CD4-positive, CD25-positive, alpha-beta regulatory T cell (primary cell): ENCODE data around the gene MED10. TPM values are rescaled to one million over a fixed set of nuclear protein-coding genes. Genes with fewer than 3 reads are reported as not detected.
A peak's percentile ranks its signal among the peaks of the same experiment; 100 is the strongest.

Source experiments
- ATAC-seq, 2 donors: fragments of 150-1000 bp; cut with Tn5 transposase; one replicate each; pipeline ENCODE4 v1.10.0; 2021; ENCODE audit warnings: low read depth in 2 of 2, moderate number of reproducible peaks in 2 of 2, moderate library complexity in 1 of 2
- DNase-seq, 3 donors: peaks; one replicate each; pipeline versions ENCODE4 v3.0.0 to v3.0.0-alpha.2; 2012 to 2022; ENCODE audit warnings: mixed read lengths in 1 of 3
- H3K27ac ChIP-seq: one replicate; pipeline ENCODE4 v1.7.0; 2013; ENCODE audit warnings: mild to moderate bottlenecking, low read length; ENCODE audit not compliant: insufficient read depth, poor library complexity, severe bottlenecking
- H3K27me3 ChIP-seq: one replicate; pipeline ENCODE4 v1.7.0; 2013; ENCODE audit warnings: low read length; ENCODE audit not compliant: control insufficient read depth, insufficient read depth
- H3K36me3 ChIP-seq: one replicate; pipeline ENCODE4 v1.7.0; 2013; ENCODE audit warnings: mild to moderate bottlenecking, low read length, moderate library complexity; ENCODE audit not compliant: control insufficient read depth, insufficient read depth
- H3K4me1 ChIP-seq: 2 replicates; pipeline ENCODE4 v1.7.0; 2013; ENCODE audit warnings: mild to moderate bottlenecking, low read length; ENCODE audit not compliant: insufficient read depth, control insufficient read depth, poor library complexity, severe bottlenecking
- H3K4me3 ChIP-seq: one replicate; pipeline ENCODE4 v1.7.0; 2013; ENCODE audit warnings: low read depth, mild to moderate bottlenecking, low read length, moderate library complexity
- H3K9me3 ChIP-seq, 2 experiments: 1 replicate in 1 of 2; 2 replicates in 1 of 2; pipeline ENCODE4 v1.7.0; 2013; ENCODE audit warnings: low read length in 2 of 2, mild to moderate bottlenecking in 1 of 2, moderate library complexity in 1 of 2; ENCODE audit not compliant: control insufficient read depth in 2 of 2
- H3K27ac Mint-ChIP-seq, 3 donors: one replicate each; pipeline ENCODE4 v1.8.0; 2020 to 2022; ENCODE audit warnings: mild to moderate bottlenecking in 3 of 3, mixed read lengths in 3 of 3, moderate library complexity in 2 of 3
- H3K27me3 Mint-ChIP-seq: one replicate; pipeline ENCODE4 v1.8.0; 2022; ENCODE audit warnings: mild to moderate bottlenecking, mixed read lengths
- H3K36me3 Mint-ChIP-seq: one replicate; pipeline ENCODE4 v1.8.0; 2020; ENCODE audit warnings: mixed read lengths
- H3K4me1 Mint-ChIP-seq, 4 donors: one replicate each; pipeline ENCODE4 v1.8.0; 2020 to 2022; ENCODE audit warnings: mixed read lengths in 4 of 4, mild to moderate bottlenecking in 1 of 4
- H3K4me3 Mint-ChIP-seq, 4 donors: one replicate each; pipeline ENCODE4 v1.8.0; 2020 to 2022; ENCODE audit warnings: mild to moderate bottlenecking in 4 of 4, mixed read lengths in 4 of 4, moderate library complexity in 3 of 4
- H3K9me3 Mint-ChIP-seq, 7 donors: one replicate each; pipeline ENCODE4 v1.8.0; 2020 to 2022; ENCODE audit warnings: mixed read lengths in 7 of 7, mild to moderate bottlenecking in 3 of 7, moderate library complexity in 2 of 7
- polyA plus RNA-seq, 4 donors: library from polyadenylated mRNA; unstranded; fragments of 300-500 nt; fragmentation: Illumina TruSeq; gene quantifications; one replicate each; pipeline ENCODE4 v1.2.3, GENCODE V29; 2021
- total RNA-seq: library from RNA; stranded (reverse); gene quantifications from one replicate; pipeline ENCODE4 v1.2.3, GENCODE V29; 2022

Gene MED10
- total and polyA plus RNA-seq, 5 donors from 2014 or later, result 66.8 to 126 (median 101) TPM

GRCh38 chr5:6350277-6351090 lies 27.9 kb downstream of the MED10 start:
- no peaks in the 10 kb centered on the region for H3K27me3 Mint-ChIP-seq
- DNase-seq, result no peak

DNA sequence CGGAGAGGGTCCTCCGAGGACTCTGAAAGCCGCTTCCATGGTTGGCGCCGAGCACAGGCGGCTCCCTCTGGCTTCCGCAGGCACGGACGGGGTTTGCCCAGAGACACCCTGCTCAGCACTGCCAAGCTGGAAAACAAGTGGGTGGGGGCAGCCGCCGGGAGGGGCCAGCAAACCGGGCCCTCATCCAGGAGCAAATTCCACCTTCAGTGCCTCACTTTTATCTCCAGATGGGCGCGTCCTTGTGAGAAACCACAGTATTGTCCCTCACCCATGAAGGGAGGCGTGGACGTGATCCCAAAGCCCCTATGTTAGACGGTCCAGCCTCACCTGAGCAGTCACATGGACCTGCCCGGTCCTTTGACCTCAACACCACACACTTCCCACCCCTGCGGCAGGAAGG lies 29.0 kb downstream of the MED10 start:
- H3K27ac ChIP-seq, result no peak overlapping the region
- H3K36me3 ChIP-seq, result no peaks in the 10 kb centered on the region
- peaks cover 0 to 4% (median 0%) of the 10 kb centered on the region in 7 donors for H3K9me3 Mint-ChIP-seq
- H3K27ac Mint-ChIP-seq, result no peak overlapping the region
- H3K4me1 Mint-ChIP-seq, result peaks cover 0 to 2% (median 0%) of the 10 kb centered on the region in 4 donors
- DNase-seq (no peak), ATAC-seq (no peak)
- H3K36me3 Mint-ChIP-seq, result peaks cover 12% of the 10 kb centered on the region
- no peak overlapping the region for H3K4me3 ChIP-seq
- H3K4me1 ChIP-seq, result no peaks in the 10 kb centered on the region
- no peaks in the 10 kb centered on the region for H3K27me3 ChIP-seq
- no peaks in the 10 kb centered on the region for H3K9me3 ChIP-seq
- peak overlapping the region in 1 of 4 donors; percentile 57 for H3K4me3 Mint-ChIP-seq
- H3K27me3 Mint-ChIP-seq, result no peaks in the 10 kb centered on the region

More at GRCh38 chr5:6350277-6351090, 27.9 kb downstream of the MED10 start:
- Histone ChIP-seq H3K27me3 (no peaks in the 10 kb centered on the region), H3K9me3 (no peaks in the 10 kb centered on the region), H3K36me3 (no peaks in the 10 kb centered on the region), H3K4me3 (no peak overlapping the region), H3K4me1 (no peaks in the 10 kb centered on the region), H3K27ac (no peak overlapping the region)
- Mint-ChIP-seq H3K27ac (no peak overlapping the region), H3K4me3 (no peak overlapping the region), H3K36me3 (peaks cover 13% of the 10 kb centered on the region), H3K4me1 (peaks cover 0 to 2% (median 1%) of the 10 kb centered on the region in 4 donors), H3K9me3 (peaks cover 0 to 2% (median 0%) of the 10 kb centered on the region in 7 donors)
- no peak for ATAC-seq

GRCh38 chr5:6348476-6349000 lies 29.8 kb downstream of the MED10 start:
- Histone ChIP-seq H3K4me1 (no peaks in the 10 kb centered on the region), H3K36me3 (no peaks in the 10 kb centered on the region), H3K27ac (no peak overlapping the region), H3K27me3 (no peaks in the 10 kb centered on the region), H3K4me3 (no peak overlapping the region), H3K9me3 (no peaks in the 10 kb centered on the region)
- ATAC-seq, result no peak
- no peak overlapping the region for H3K4me3 Mint-ChIP-seq
- H3K9me3 Mint-ChIP-seq, result peaks cover 0 to 2% (median 0%) of the 10 kb centered on the region in 7 donors
- H3K4me1 Mint-ChIP-seq, result no peaks in the 10 kb centered on the region
- H3K36me3 Mint-ChIP-seq, result peaks cover 8% of the 10 kb centered on the region
- DNase-seq, result no peak
- no peak overlapping the region for H3K27ac Mint-ChIP-seq
- no peaks in the 10 kb centered on the region for H3K27me3 Mint-ChIP-seq

DNA sequence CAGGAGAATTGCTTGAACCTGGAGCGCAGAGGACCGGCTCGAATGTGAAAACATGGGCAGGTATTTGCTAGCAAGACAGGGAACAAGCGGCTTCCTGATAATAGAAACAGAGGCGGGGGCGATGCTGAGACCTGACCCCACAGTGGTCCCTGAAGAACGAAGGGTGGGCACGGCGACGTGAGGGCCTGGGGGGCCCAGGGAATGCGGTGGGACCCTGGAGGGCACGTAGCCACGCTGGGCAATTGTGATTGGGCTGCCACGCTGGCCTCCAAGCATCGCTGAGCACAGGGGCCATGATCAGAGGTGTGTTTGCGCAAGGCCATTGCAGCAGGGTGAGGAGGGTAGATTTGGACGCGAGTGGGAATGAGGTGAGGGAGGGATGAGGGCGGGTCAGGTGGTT lies 30.7 kb downstream of the MED10 start:
- Mint-ChIP-seq H3K36me3 (peaks cover 11% of the 10 kb centered on the region), H3K4me1 (no peaks in the 10 kb centered on the region), H3K27ac (no peak overlapping the region), H3K27me3 (no peaks in the 10 kb centered on the region), H3K4me3 (no peak overlapping the region), H3K9me3 (peaks cover 0 to 2% (median 0%) of the 10 kb centered on the region in 7 donors)
- Histone ChIP-seq H3K36me3 (no peaks in the 10 kb centered on the region), H3K27ac (no peak overlapping the region), H3K9me3 (no peaks in the 10 kb centered on the region), H3K4me1 (no peaks in the 10 kb centered on the region), H3K4me3 (no peak overlapping the region), H3K27me3 (no peaks in the 10 kb centered on the region)
- ATAC-seq (no peak), DNase-seq (no peak)

DNA sequence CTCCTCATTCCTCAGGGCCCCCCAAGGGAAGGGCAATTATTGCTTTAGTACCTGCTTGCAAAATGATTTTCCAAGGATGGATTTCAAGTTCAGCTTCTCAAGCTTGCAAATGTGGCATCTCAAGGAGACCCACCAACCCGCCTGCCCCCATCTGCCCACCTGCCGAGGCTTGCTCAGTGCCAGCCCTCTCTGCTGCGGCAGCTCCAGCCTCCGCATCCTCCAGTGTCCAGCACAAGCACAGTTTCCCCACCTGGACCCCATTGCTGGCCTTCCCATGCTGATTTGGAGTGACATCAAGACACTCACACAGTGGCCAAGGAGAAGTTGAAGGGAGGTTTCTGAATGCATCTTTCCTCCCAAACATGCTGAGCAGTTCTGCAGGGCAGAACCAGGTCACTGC lies 31.2 kb downstream of the MED10 start:
- Histone ChIP-seq H3K4me1 (no peaks in the 10 kb centered on the region), H3K27ac (no peak overlapping the region), H3K27me3 (no peaks in the 10 kb centered on the region), H3K36me3 (no peaks in the 10 kb centered on the region), H3K4me3 (no peak overlapping the region), H3K9me3 (no peaks in the 10 kb centered on the region)
- Mint-ChIP-seq H3K36me3 (peaks cover 11% of the 10 kb centered on the region), H3K27me3 (no peaks in the 10 kb centered on the region), H3K27ac (no peak overlapping the region), H3K9me3 (peaks cover 0 to 2% (median 0%) of the 10 kb centered on the region in 7 donors), H3K4me3 (no peak overlapping the region), H3K4me1 (no peaks in the 10 kb centered on the region)
- DNase-seq, result no peak
- ATAC-seq, result no peak

DNA sequence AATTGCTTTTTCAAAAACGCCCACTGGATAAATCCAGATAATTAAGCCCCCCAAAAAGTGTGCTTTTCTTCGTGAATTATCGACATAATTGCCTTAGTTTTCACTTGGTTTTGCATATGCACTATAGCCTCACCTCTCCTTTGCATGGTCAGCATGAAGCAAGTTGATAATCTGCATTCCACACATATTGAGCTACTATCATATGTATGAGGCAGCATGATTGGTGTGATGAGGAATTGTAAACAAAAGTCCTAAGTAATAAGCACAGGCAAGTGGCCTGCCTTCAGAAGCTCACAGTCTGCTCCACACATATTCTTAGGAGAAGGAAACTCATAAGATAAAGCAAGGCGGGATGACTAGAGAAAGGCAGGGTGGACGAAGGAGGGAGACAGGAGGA lies 33.8 kb downstream of the MED10 start:
- Histone ChIP-seq H3K4me1 (no peaks in the 10 kb centered on the region), H3K27me3 (no peaks in the 10 kb centered on the region), H3K36me3 (no peaks in the 10 kb centered on the region), H3K9me3 (no peaks in the 10 kb centered on the region), H3K27ac (no peak overlapping the region), H3K4me3 (no peak overlapping the region)
- H3K36me3 Mint-ChIP-seq, result peaks cover 6% of the 10 kb centered on the region
- H3K4me3 Mint-ChIP-seq, result no peak overlapping the region
- ATAC-seq, result no peak
- no peaks in the 10 kb centered on the region for H3K27me3 Mint-ChIP-seq
- no peak for DNase-seq
- H3K9me3 Mint-ChIP-seq, result peaks cover 0 to 2% (median 0%) of the 10 kb centered on the region in 7 donors
- no peaks in the 10 kb centered on the region for H3K4me1 Mint-ChIP-seq
- no peak overlapping the region for H3K27ac Mint-ChIP-seq

- Histone ChIP-seq H3K4me1 (no peaks in the 10 kb centered on the region), H3K9me3 (no peaks in the 10 kb centered on the region), H3K4me3 (no peak overlapping the region), H3K36me3 (no peaks in the 10 kb centered on the region), H3K27me3 (no peaks in the 10 kb centered on the region), H3K27ac (no peak overlapping the region)
- Mint-ChIP-seq H3K9me3 (peaks cover 0 to 2% (median 0%) of the 10 kb centered on the region in 7 donors), H3K4me1 (no peaks in the 10 kb centered on the region), H3K27ac (no peak overlapping the region), H3K27me3 (no peaks in the 10 kb centered on the region), H3K36me3 (peaks cover 6% of the 10 kb centered on the region), H3K4me3 (no peak overlapping the region)
- no peak for ATAC-seq
- DNase-seq, result no peak
Observed at GRCh38 chr5:6343951-6344592, 34.3 kb downstream of the MED10 start.
